A549 (cell line): Measurements from ENCODE around the gene ACOT7. TPM values are rescaled to one million over a fixed set of nuclear protein-coding genes. Genes with fewer than 3 reads are reported as not detected.

Experiments
- ATAC-seq, 2 experiments: fragments of 200-7000 bp in 1 of 2; fragments of >200 bp in 1 of 2; cut with Nextera tagmentation in 1 of 2; cut with Tn5 transposase in 1 of 2; 3 replicates each; pipeline versions ENCODE4 v1.8.0 to v1.9.1; 2018 to 2020; ENCODE audit warnings: mild to moderate bottlenecking in 1 of 2, moderate library complexity in 1 of 2
- CTCF ChIA-PET: fragments of 300-600 bp; sonication (Branson Sonifier 250); formaldehyde crosslinking; extraction: SDS; loops from one replicate; lab custom pipeline; 2021; ENCODE audit warnings: antibody characterized with exemption, inconsistent platforms; lab: Yijun Ruan, JAX
- POLR2A ChIA-PET: fragments of 350-600 bp; formaldehyde crosslinking; extraction: SDS; loops from one replicate; lab custom pipeline; 2021; ENCODE audit warnings: antibody characterized with exemption, inconsistent platforms; lab: Yijun Ruan, JAX
- DNase-seq, 2 experiments: peaks; one replicate each; pipeline versions ENCODE4 v3.0.0 to v3.0.0-alpha.2; 2011 to 2016; ENCODE audit warnings: low read depth in 1 of 2, low spot score in 1 of 2
- FAIRE-seq: peaks from 2 replicates; lab custom pipeline; 2011; peaks lifted over from hg19 to GRCh38; lab: Jason Lieb, UNC
- H3K27ac ChIP-seq, 2 experiments: fragments of >200 bp; sonication (Bioruptor Twin); formaldehyde crosslinking; 3 replicates each; pipeline ENCODE4 v1.5.1; 2016 to 2017
- H3K4me1 ChIP-seq: fragments of >200 bp; sonication (Bioruptor Twin); formaldehyde crosslinking; 3 replicates; pipeline ENCODE4 v1.6.1; 2016
- H3K4me2 ChIP-seq: fragments of >200 bp; sonication (Bioruptor Twin); formaldehyde crosslinking; 3 replicates; pipeline ENCODE4 v1.6.1; 2016
- H3K4me3 ChIP-seq: fragments of >200 bp; sonication (Bioruptor Twin); formaldehyde crosslinking; 3 replicates; pipeline ENCODE4 v1.5.1; 2016
- H3K9me3 ChIP-seq: fragments of >200 bp; sonication (Bioruptor Twin); formaldehyde crosslinking; 3 replicates; pipeline ENCODE4 v1.6.1; 2016
- CHD2 ChIP-seq: fragments of 150-350 bp; IDR thresholded peaks from 2 replicates; pipeline ENCODE4 v1.6.1; 2014; ENCODE audit warnings: low read length; ENCODE audit not compliant: partially characterized antibody
- EHMT2 ChIP-seq: fragments of 200-600 bp; sonication (generic); IDR thresholded peaks from 2 replicates; pipeline ENCODE4 v1.6.1; 2016; ENCODE audit warnings: antibody characterized with exemption, low read depth, mild to moderate bottlenecking, moderate library complexity
- FOSB ChIP-seq: fragments of 250-450 bp; sonication (Bioruptor Pico); IDR thresholded peaks from 2 replicates; pipeline ENCODE4 v1.5.0; 2020; ENCODE audit warnings: mild to moderate bottlenecking, moderate library complexity
- FOSL2 ChIP-seq, 2 experiments: fragments of 450-650 bp in 1 of 2; fragments of >200 bp in 1 of 2; sonication (Bioruptor Twin) in 1 of 2; formaldehyde crosslinking; IDR thresholded peaks; 2 replicates each; pipeline versions ENCODE4 v1.5.0 to v1.6.1; 2016 to 2020; ENCODE audit warnings: mild to moderate bottlenecking in 1 of 2, moderate library complexity in 1 of 2
- FOXS1 ChIP-seq: fragments of 250-450 bp; sonication (Bioruptor Pico); IDR thresholded peaks from 2 replicates; pipeline ENCODE4 v1.5.0; 2020; ENCODE audit warnings: mild to moderate bottlenecking, moderate library complexity
- HDAC2 ChIP-seq: fragments of 200-600 bp; sonication (generic); IDR thresholded peaks from 2 replicates; pipeline ENCODE4 v1.6.1; 2016
- HEYL ChIP-seq: fragments of 250-450 bp; sonication (Bioruptor Pico); IDR thresholded peaks from 2 replicates; pipeline ENCODE4 v1.8.0; 2021; ENCODE audit warnings: mild to moderate bottlenecking, moderate library complexity
- HOXA7 ChIP-seq: fragments of 250-450 bp; sonication (Bioruptor Pico); IDR thresholded peaks from 2 replicates; pipeline ENCODE4 v1.5.0; 2020; ENCODE audit warnings: mild to moderate bottlenecking, moderate library complexity
- JUN ChIP-seq, 2 experiments: fragments of >200 bp; sonication (Bioruptor Twin); formaldehyde crosslinking; IDR thresholded peaks; 2 replicates in 1 of 2; 3 replicates in 1 of 2; pipeline ENCODE4 v1.6.1; 2016 to 2017
- JUNB ChIP-seq: fragments of >200 bp; sonication (Bioruptor Twin); formaldehyde crosslinking; IDR thresholded peaks from 2 replicates; pipeline ENCODE4 v1.6.1; 2016
- MAFK ChIP-seq: fragments of 450-650 bp; IDR thresholded peaks from 2 replicates; pipeline ENCODE4 v1.6.1; 2014; ENCODE audit not compliant: partially characterized antibody
- NR3C1 ChIP-seq: fragments of >200 bp; sonication (Bioruptor Twin); formaldehyde crosslinking; IDR thresholded peaks from 3 replicates; pipeline ENCODE4 v1.6.1; 2017
- POLR2AphosphoS2 ChIP-seq: conservative IDR thresholded peaks from 2 replicates; pipeline ENCODE4 v1.6.1; 2012; ENCODE audit warnings: low read length, improper control_type of control experiment, inconsistent platforms
- RAD21 ChIP-seq, 2 experiments: fragments of >200 bp in 1 of 2; sonication (Bioruptor Twin) in 1 of 2; formaldehyde crosslinking in 1 of 2; IDR thresholded peaks in 1 of 2; conservative IDR thresholded peaks in 1 of 2; 2 replicates in 1 of 2; 3 replicates in 1 of 2; pipeline ENCODE4 v1.6.1; 2012 to 2018; ENCODE audit warnings: inconsistent platforms in 1 of 2
- RARB ChIP-seq: fragments of 250-450 bp; sonication (Bioruptor Pico); IDR thresholded peaks from 2 replicates; pipeline ENCODE4 v1.8.0; 2021; ENCODE audit warnings: mild to moderate bottlenecking, moderate library complexity
- SMC3 ChIP-seq: fragments of >200 bp; sonication (Bioruptor Twin); formaldehyde crosslinking; IDR thresholded peaks from 3 replicates; pipeline ENCODE4 v1.6.1; 2018; ENCODE audit warnings: inconsistent platforms
- TP53 ChIP-seq: fragments of 250-450 bp; sonication (Bioruptor Pico); IDR thresholded peaks from 2 replicates; pipeline ENCODE4 v1.5.0; 2021; ENCODE audit warnings: mild to moderate bottlenecking, moderate library complexity
- ZFP36 ChIP-seq: fragments of 450-650 bp; IDR thresholded peaks from 2 replicates; pipeline ENCODE4 v1.6.1; 2014; ENCODE audit warnings: borderline replicate concordance; ENCODE audit not compliant: partially characterized antibody
- ZSCAN20 ChIP-seq: fragments of 250-450 bp; sonication (Bioruptor Pico); IDR thresholded peaks from 2 replicates; pipeline ENCODE4 v1.8.0; 2022; ENCODE audit warnings: mild to moderate bottlenecking, moderate library complexity
- WGBS: methylation state at CpG from one replicate; pipeline ENCODE4 v1.1.6; 2017; ENCODE audit errors: missing lambda C conversion rate; 5-methylcytosine and 5-hydroxymethylcytosine counted together
- polyA plus RNA-seq, 4 experiments: library from polyadenylated mRNA; depleted of rRNA in 3 of 4; stranded (reverse); fragments of >200 nt; fragmentation: RNase III in 1 of 4; extraction: RNeasy Plus Mini Kit Qiagen cat#74134 plus additional on column Dnase treatment in 1 of 4; gene quantifications; 2 replicates in 3 of 4; 3 replicates in 1 of 4; pipeline ENCODE4 v1.2.3, GENCODE V29; 2011 to 2017
- TF ChIP-seq, protein P1 (sequence below): fragments of 250-450 bp; sonication (Bioruptor Pico); IDR thresholded peaks from 2 replicates; pipeline ENCODE4 v1.5.0; 2021; ENCODE audit warnings: mild to moderate bottlenecking, moderate library complexity, borderline replicate concordance
- TF ChIP-seq, protein P2 (sequence below): IDR thresholded peaks from 2 replicates; pipeline ENCODE4 v1.6.1; 2012

Gene ACOT7
- polyA plus RNA-seq, 2 of the 4 experiments (the other 2 are of a cell fraction): 48.0 to 49.6 TPM

DNA sequence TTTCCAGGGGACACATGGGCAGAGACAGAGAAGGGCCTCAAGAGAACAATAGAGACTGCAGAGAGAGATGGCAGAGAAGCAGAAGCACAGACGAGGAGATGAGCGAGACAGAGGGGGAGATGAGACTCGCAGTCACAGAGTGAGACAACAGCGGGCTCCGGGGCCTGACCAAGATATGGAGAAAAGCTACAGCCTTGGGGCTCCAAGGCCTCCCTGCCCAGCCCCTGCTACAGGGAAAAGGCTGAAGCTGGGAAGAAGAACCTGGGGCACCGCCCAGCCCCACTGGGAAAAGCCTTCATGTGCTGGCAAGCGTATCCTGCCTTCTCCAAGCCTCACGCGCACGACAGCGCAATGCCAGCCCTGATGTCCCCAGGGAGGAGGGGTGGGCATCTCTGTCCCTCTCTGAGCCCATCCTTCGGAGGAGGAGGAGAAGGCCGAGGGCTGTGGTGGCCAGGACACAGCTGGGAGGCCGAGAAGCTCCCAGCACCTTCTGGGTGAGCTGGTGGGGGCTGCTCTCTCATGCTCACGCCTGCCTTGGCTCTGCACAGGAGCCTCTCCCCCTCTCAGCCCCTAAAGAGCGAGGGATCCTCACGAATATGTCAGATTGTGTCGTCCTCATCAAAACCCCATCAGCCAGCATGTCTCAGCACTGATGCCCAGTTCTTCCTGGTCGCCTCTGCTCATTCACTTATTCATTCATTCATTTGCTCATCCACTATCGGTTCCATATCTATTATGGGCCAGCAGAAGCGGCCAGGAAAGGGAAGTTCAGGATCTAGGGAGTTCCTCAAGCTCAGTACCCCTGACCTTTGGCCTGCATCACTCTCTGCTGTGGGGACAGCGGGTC, 56.6 kb downstream of the ACOT7 start:
- 95% methylated on average over 19 of the region's 22 CpGs for WGBS
- TF ChIP-seq, protein P1, sequence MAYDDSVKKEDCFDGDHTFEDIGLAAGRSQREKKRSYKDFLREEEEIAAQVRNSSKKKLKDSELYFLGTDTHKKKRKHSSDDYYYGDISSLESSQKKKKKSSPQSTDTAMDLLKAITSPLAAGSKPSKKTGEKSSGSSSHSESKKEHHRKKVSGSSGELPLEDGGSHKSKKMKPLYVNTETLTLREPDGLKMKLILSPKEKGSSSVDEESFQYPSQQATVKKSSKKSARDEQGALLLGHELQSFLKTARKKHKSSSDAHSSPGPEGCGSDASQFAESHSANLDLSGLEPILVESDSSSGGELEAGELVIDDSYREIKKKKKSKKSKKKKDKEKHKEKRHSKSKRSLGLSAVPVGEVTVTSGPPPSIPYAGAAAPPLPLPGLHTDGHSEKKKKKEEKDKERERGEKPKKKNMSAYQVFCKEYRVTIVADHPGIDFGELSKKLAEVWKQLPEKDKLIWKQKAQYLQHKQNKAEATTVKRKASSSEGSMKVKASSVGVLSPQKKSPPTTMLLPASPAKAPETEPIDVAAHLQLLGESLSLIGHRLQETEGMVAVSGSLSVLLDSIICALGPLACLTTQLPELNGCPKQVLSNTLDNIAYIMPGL (CRISPR knock-in tag): no peak
- TF ChIP-seq HDAC2 (no peak), HEYL (no peak), SMC3 (no peak), JUN (IDR thresholded peaks at IDR 0.05) (no peak), JUNB (no peak), RAD21 (conservative IDR thresholded peaks at IDR 0.05 in 1 of 2, IDR thresholded peaks at IDR 0.05 in 1 of 2) (no peak), TP53 (CRISPR knock-in tag) (no peak), FOSL2 (IDR thresholded peaks at IDR 0.05) (no peak), FOSL2 (CRISPR knock-in tag; IDR thresholded peaks at IDR 0.05) (no peak), NR3C1 (no peak), ZFP36 (no peak), FOXS1 (CRISPR knock-in tag) (no peak), ZSCAN20 (CRISPR knock-in tag) (no peak), FOSB (CRISPR knock-in tag) (no peak)
- TF ChIP-seq, protein P2, sequence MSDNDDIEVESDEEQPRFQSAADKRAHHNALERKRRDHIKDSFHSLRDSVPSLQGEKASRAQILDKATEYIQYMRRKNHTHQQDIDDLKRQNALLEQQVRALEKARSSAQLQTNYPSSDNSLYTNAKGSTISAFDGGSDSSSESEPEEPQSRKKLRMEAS: no peak
- ATAC-seq: no peak; a peak in 2 of 6 replicates
- H3K4me3 ChIP-seq: no peak overlapping the region
- FAIRE-seq: no peak
- no peak overlapping the region for H3K4me2 ChIP-seq
- H3K4me1 ChIP-seq: no peaks in the 10 kb centered on the region
- H3K9me3 ChIP-seq: no peaks in the 10 kb centered on the region
- ChIA-PET CTCF (interaction anchor here (1.7 to 17.9 kb wide), 4 partner anchors 40 to 101 kb away, joined by 3 to 250 read pairs (median 6); partner anchors contain the start of gene HES3), POLR2A (no interaction called here)
- DNase-seq: no peak
- H3K27ac ChIP-seq: no peak overlapping the region

DNA sequence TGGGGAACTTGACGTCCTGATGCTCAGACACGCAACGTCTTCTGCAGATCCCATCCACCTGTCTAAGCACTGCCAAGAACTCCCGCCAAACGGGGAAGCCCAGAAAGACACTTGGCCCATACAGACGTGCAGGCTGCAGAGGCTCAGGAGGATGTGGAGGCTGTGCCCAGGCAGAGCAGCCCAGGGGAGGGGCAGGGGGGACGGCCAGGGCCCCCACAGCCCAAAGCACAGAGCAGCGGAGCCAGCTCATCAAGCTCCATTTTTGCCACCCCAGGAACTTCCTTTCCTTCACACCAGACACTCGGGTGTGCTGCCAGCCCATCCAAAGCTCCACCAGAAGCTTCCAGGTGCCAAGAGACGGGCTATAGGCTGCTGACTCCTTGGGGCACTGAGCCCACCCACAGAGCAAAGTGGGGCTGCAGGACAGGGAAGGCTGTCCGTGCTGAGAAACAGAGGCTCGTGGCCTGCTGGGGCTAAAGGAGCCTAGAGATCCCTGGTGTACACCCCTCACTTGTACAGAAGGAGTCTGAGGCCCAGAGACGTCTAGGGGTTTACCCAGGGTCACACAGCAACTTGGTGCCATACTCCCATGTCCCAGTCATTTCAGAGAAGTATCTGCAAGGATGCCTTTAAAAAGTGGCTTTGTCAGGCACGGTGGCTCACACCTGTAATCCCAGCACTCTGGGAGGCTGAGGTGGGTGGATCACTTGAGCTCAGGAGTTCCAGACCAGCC, 59.1 kb downstream of the ACOT7 start:
- CTCF ChIA-PET: interaction anchor here (0.8 to 17.9 kb wide), 2 partner anchors 15 to 86 kb away, joined by 3 to 250 read pairs; partner anchors contain the start of gene HES3
- H3K4me3 ChIP-seq: no peak overlapping the region

More for the DNA sequence above, 59.1 kb downstream of the ACOT7 start:
- Histone ChIP-seq H3K27ac (no peak overlapping the region), H3K4me2 (no peak overlapping the region), H3K9me3 (no peaks in the 10 kb centered on the region), H3K4me1 (no peaks in the 10 kb centered on the region)
- TF ChIP-seq EHMT2 (no peak), POLR2AphosphoS2 (no peak), MAFK (no peak), HOXA7 (CRISPR knock-in tag) (no peak), RARB (no peak), CHD2 (no peak)
- TF ChIP-seq, protein P1 (CRISPR knock-in tag): no peak
- ATAC-seq (no peak), DNase-seq (no peak), FAIRE-seq (no peak)
- WGBS: 90% methylated on average over 12 of the region's 14 CpGs
- POLR2A ChIA-PET: interaction anchor here (0.7 kb wide), 1 partner anchor 300 kb away, joined by 3 read pairs; no protein-coding TSS in a partner anchor
